ENCODE measurements around the gene GALNT13.

GRCh38 chr2:154013514-154013913 is 141.8 kb downstream of the GALNT13 start:
- TF ChIP-seq, protein P1, sequence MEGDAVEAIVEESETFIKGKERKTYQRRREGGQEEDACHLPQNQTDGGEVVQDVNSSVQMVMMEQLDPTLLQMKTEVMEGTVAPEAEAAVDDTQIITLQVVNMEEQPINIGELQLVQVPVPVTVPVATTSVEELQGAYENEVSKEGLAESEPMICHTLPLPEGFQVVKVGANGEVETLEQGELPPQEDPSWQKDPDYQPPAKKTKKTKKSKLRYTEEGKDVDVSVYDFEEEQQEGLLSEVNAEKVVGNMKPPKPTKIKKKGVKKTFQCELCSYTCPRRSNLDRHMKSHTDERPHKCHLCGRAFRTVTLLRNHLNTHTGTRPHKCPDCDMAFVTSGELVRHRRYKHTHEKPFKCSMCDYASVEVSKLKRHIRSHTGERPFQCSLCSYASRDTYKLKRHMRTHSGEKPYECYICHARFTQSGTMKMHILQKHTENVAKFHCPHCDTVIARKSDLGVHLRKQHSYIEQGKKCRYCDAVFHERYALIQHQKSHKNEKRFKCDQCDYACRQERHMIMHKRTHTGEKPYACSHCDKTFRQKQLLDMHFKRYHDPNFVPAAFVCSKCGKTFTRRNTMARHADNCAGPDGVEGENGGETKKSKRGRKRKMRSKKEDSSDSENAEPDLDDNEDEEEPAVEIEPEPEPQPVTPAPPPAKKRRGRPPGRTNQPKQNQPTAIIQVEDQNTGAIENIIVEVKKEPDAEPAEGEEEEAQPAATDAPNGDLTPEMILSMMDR (conservative IDR thresholded peaks at IDR 0.05 in 1 of 2, IDR thresholded peaks at IDR 0.05 in 1 of 2; ENCODE audit: low read depth in 1 of 2, low read length in 2 of 2) = no peak
- TF ChIP-seq EZH2 (IDR thresholded peaks at IDR 0.05; ENCODE audit: low read length, missing control alignments) = no peak

Data from fibroblast of lung (primary cell).